Measurements from ENCODE around the gene PTGFRN. TPM values are rescaled to one million over a fixed set of nuclear protein-coding genes. Genes with fewer than 3 reads are reported as not detected.

PTGFRN gene
- total RNA-seq, 1 donor = 40.2 TPM

DNA sequence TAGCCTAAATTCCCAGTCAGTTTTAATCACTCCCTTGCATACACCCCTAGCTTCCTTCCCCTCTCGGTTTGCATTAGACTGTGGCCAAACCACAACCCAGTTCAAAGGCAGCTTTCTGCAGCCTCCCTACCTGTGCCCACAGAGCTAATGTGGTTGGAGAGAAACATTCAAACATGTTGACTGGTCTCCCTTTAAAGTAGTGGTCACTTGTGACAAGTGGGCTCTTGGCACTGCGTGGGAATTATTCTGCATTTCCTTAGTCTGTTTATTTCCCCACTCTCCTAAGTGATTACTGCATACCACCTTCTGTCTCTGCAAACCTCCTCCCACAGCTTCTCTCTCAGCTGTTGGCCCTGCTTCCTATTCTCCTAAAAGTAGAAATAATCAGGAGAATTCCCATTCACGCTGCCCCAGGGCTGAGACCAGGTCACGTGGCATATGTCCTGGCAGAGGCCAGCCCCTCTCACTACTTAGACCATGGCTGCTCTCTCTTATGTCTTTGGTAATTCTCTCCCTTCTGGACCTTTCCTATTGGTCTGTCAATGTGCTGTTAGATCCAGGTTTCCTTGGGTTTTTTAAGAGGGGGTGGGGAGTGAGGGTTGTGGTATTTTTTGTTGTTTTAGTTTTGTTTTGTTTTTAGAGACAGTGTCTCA is 53.4 kb downstream of the PTGFRN start:
- TF ChIP-seq, protein P1, sequence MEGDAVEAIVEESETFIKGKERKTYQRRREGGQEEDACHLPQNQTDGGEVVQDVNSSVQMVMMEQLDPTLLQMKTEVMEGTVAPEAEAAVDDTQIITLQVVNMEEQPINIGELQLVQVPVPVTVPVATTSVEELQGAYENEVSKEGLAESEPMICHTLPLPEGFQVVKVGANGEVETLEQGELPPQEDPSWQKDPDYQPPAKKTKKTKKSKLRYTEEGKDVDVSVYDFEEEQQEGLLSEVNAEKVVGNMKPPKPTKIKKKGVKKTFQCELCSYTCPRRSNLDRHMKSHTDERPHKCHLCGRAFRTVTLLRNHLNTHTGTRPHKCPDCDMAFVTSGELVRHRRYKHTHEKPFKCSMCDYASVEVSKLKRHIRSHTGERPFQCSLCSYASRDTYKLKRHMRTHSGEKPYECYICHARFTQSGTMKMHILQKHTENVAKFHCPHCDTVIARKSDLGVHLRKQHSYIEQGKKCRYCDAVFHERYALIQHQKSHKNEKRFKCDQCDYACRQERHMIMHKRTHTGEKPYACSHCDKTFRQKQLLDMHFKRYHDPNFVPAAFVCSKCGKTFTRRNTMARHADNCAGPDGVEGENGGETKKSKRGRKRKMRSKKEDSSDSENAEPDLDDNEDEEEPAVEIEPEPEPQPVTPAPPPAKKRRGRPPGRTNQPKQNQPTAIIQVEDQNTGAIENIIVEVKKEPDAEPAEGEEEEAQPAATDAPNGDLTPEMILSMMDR (IDR thresholded peaks at IDR 0.05; ENCODE audit: extremely low read depth, low read depth, low read length) = no peak
- no peak for DNase-seq (ENCODE audit: insufficient read length, low spot score, missing footprints)

DNA sequence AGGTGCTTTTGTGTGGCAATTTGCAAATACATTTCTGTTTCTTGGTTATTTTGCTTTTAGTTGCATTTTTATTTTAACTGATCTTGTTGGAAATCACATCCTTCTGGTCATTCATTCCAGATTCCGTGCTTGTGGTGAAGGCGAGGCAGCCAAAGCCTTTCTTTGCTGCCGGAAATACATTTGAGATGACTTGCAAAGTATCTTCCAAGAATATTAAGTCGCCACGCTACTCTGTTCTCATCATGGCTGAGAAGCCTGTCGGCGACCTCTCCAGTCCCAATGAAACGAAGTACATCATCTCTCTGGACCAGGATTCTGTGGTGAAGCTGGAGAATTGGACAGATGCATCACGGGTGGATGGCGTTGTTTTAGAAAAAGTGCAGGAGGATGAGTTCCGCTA is 57.1 kb downstream of the PTGFRN start:
- H3K4me1 ChIP-seq (ENCODE audit: insufficient read depth, low read length) = no peaks in the 10 kb centered on the region
- H3K4me3 ChIP-seq (ENCODE audit: insufficient read depth, low read length) = no peak overlapping the region
- no peak for DNase-seq (ENCODE audit: insufficient read length, low spot score, missing footprints)
- no peak overlapping the region for H3K4me2 ChIP-seq (ENCODE audit: insufficient read depth, low read length)
- peak overlapping the region; percentile 24 for H3K27ac ChIP-seq (ENCODE audit: low read depth, low read length)
- no peaks in the 10 kb centered on the region for H4K20me1 ChIP-seq (ENCODE audit: insufficient read depth, low read length)
- H2AFZ ChIP-seq (ENCODE audit: low read length) = no peak overlapping the region
- H3K27me3 ChIP-seq (ENCODE audit: insufficient read depth, low read length) = no peaks in the 10 kb centered on the region
- TF ChIP-seq, protein P1 (IDR thresholded peaks at IDR 0.05; ENCODE audit: extremely low read depth, low read depth, low read length) = no peak
- no peaks in the 10 kb centered on the region for H3K9me3 ChIP-seq (ENCODE audit: low read depth, low read length)
- H3K36me3 ChIP-seq (ENCODE audit: insufficient read depth, low read length) = peaks cover 5% of the 10 kb centered on the region
- H3K79me2 ChIP-seq (ENCODE audit: insufficient read depth, low read length) = no peaks in the 10 kb centered on the region

More for the DNA sequence above, 53.4 kb downstream of the PTGFRN start:
- no peak overlapping the region for H2AFZ ChIP-seq (ENCODE audit: low read length)
- H3K27ac ChIP-seq (ENCODE audit: low read depth, low read length) = no peak overlapping the region
- H3K9me3 ChIP-seq (ENCODE audit: low read depth, low read length) = no peaks in the 10 kb centered on the region
- no peaks in the 10 kb centered on the region for H3K79me2 ChIP-seq (ENCODE audit: insufficient read depth, low read length)
- peaks cover 5% of the 10 kb centered on the region for H3K36me3 ChIP-seq (ENCODE audit: insufficient read depth, low read length)
- no peaks in the 10 kb centered on the region for H3K4me1 ChIP-seq (ENCODE audit: insufficient read depth, low read length)
- H3K27me3 ChIP-seq (ENCODE audit: insufficient read depth, low read length) = no peaks in the 10 kb centered on the region
- H3K4me3 ChIP-seq (ENCODE audit: insufficient read depth, low read length) = no peak overlapping the region
- no peak overlapping the region for H3K4me2 ChIP-seq (ENCODE audit: insufficient read depth, low read length)
- H4K20me1 ChIP-seq (ENCODE audit: insufficient read depth, low read length) = no peaks in the 10 kb centered on the region

DNA sequence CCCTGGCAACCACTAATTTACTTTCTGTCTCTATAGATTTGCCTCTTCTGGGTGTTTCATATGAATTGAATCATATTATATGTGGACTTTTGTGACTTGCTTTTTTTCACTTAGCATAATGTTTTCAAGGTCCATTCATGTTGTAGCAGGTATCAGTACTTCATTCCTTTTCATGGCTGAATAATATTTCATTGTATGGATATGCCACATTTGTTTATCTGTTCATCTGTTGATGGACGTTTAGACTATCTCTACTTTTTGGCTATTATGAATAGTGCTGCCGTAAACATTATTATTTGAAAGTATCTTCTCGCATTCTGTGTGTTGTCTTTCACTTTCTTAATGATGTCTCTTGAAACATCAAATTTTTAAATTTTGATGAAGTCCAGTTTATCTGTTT is 59.0 kb downstream of the PTGFRN start:
- H3K36me3 ChIP-seq (ENCODE audit: insufficient read depth, low read length) = no peaks in the 10 kb centered on the region

DNA sequence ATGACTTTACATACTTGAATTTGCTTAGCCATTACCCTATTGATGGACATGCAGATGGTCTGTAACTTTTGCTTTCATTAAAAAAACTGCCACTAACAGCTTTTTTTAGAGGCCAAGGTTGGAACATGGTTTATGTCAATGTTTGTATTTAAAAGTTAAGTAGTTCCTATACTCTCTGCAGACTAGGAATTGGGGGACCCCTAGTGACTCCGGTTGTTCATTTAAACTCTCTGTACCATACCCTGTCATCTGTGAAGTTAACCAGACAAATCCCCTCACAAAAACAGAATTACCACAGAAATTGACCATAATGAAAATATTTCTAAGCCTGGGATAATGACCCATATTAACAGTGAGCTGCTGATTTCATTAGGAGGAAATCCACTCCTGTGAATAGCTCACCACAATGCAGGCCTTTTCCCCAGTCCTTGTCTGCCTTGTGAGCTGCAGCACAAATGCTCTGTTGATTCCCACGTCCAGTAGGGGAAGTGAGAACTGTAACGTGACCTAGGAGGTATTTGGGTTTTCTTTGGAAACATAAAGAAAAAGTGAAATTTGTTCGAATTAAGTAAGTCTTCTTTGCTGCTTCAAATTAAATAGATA is 61.6 kb downstream of the PTGFRN start:
- H3K4me3 ChIP-seq (ENCODE audit: insufficient read depth, low read length) = no peak overlapping the region
- no peaks in the 10 kb centered on the region for H3K79me2 ChIP-seq (ENCODE audit: insufficient read depth, low read length)
- no peaks in the 10 kb centered on the region for H3K36me3 ChIP-seq (ENCODE audit: insufficient read depth, low read length)
- H4K20me1 ChIP-seq (ENCODE audit: insufficient read depth, low read length) = no peaks in the 10 kb centered on the region
- H3K27ac ChIP-seq (ENCODE audit: low read depth, low read length) = no peak overlapping the region
- no peak overlapping the region for H3K4me2 ChIP-seq (ENCODE audit: insufficient read depth, low read length)
- H3K9me3 ChIP-seq (ENCODE audit: low read depth, low read length) = no peaks in the 10 kb centered on the region
- no peaks in the 10 kb centered on the region for H3K27me3 ChIP-seq (ENCODE audit: insufficient read depth, low read length)
- H2AFZ ChIP-seq (ENCODE audit: low read length) = no peak overlapping the region
- TF ChIP-seq, protein P1 (IDR thresholded peaks at IDR 0.05; ENCODE audit: extremely low read depth, low read depth, low read length) = no peak
- DNase-seq (ENCODE audit: insufficient read length, low spot score, missing footprints) = no peak
- H3K4me1 ChIP-seq (ENCODE audit: insufficient read depth, low read length) = no peaks in the 10 kb centered on the region

More for the DNA sequence above, 59.0 kb downstream of the PTGFRN start:
- Histone ChIP-seq H3K4me1 (ENCODE audit: insufficient read depth, low read length) (no peaks in the 10 kb centered on the region), H3K4me3 (ENCODE audit: insufficient read depth, low read length) (no peak overlapping the region), H2AFZ (ENCODE audit: low read length) (no peak overlapping the region), H3K27ac (ENCODE audit: low read depth, low read length) (no peak overlapping the region), H3K4me2 (ENCODE audit: insufficient read depth, low read length) (no peak overlapping the region), H3K27me3 (ENCODE audit: insufficient read depth, low read length) (no peaks in the 10 kb centered on the region), H3K9me3 (ENCODE audit: low read depth, low read length) (no peaks in the 10 kb centered on the region), H4K20me1 (ENCODE audit: insufficient read depth, low read length) (no peaks in the 10 kb centered on the region), H3K79me2 (ENCODE audit: insufficient read depth, low read length) (no peaks in the 10 kb centered on the region)
- no peak for DNase-seq (ENCODE audit: insufficient read length, low spot score, missing footprints)
- TF ChIP-seq, protein P1 (IDR thresholded peaks at IDR 0.05; ENCODE audit: extremely low read depth, low read depth, low read length) = no peak

Measured in osteoblast (primary cell).